DND-41 (cell line): ENCODE results near the gene SLC24A3.

ENCODE experiments used
- EZH2 ChIP-seq: IDR thresholded peaks from 3 replicates; pipeline ENCODE4 v1.6.1; 2012; ENCODE audit warnings: borderline replicate concordance, low read depth, mild to moderate bottlenecking, moderate library complexity, low read length, inconsistent platforms; ENCODE audit not compliant: severe bottlenecking
- TF ChIP-seq, protein P1 (sequence below): IDR thresholded peaks from 2 replicates; pipeline ENCODE4 v1.5.1; 2012; ENCODE audit warnings: borderline replicate concordance, low read length, moderate library complexity, mild to moderate bottlenecking; ENCODE audit not compliant: poor library complexity, severe bottlenecking; ENCODE audit errors: extremely low read depth

DNA sequence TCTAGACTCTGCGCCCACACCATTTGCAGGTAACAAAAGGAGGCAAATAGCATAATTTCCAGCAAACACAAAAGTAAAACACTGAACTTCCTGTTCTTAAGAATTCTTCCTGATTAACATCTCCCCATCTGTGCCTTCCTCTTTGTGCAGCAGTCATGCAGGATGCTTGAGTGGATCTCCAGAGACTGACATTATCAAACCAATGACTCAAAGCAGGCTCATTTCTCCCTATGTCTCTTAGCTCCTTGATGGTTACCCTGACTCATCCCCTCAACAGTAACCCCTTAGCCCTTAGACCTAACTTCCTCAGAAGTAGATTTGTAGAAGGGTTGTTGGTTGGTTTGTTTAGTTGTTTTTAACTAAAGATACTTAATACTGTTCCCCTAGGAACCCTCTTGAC lies 408.6 kb downstream of the SLC24A3 start:
- no peak for TF ChIP-seq EZH2
- TF ChIP-seq, protein P1, sequence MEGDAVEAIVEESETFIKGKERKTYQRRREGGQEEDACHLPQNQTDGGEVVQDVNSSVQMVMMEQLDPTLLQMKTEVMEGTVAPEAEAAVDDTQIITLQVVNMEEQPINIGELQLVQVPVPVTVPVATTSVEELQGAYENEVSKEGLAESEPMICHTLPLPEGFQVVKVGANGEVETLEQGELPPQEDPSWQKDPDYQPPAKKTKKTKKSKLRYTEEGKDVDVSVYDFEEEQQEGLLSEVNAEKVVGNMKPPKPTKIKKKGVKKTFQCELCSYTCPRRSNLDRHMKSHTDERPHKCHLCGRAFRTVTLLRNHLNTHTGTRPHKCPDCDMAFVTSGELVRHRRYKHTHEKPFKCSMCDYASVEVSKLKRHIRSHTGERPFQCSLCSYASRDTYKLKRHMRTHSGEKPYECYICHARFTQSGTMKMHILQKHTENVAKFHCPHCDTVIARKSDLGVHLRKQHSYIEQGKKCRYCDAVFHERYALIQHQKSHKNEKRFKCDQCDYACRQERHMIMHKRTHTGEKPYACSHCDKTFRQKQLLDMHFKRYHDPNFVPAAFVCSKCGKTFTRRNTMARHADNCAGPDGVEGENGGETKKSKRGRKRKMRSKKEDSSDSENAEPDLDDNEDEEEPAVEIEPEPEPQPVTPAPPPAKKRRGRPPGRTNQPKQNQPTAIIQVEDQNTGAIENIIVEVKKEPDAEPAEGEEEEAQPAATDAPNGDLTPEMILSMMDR, result no peak
